Neural crest cell (in vitro differentiated cells): ENCODE data around the gene FAM117A. TPM values are rescaled to one million over a fixed set of nuclear protein-coding genes. Genes with fewer than 3 reads are reported as not detected.

Source experiments
- DNase-seq: peaks from one replicate; pipeline ENCODE4 v3.0.0; 2021; ENCODE audit warnings: low read depth, mixed read lengths, low spot score
- H3K27ac Mint-ChIP-seq: one replicate; pipeline ENCODE4 v1.8.0; 2021; ENCODE audit warnings: mild to moderate bottlenecking, mixed read lengths; ENCODE audit not compliant: unreplicated experiment
- H3K27me3 Mint-ChIP-seq: 2 replicates; pipeline ENCODE4 v1.8.0; 2021; ENCODE audit warnings: low read depth, mild to moderate bottlenecking, mixed read lengths
- H3K36me3 Mint-ChIP-seq: 2 replicates; pipeline ENCODE4 v1.8.0; 2021; ENCODE audit warnings: low read depth, mild to moderate bottlenecking, mixed read lengths
- H3K4me1 Mint-ChIP-seq: 2 replicates; pipeline ENCODE4 v1.8.0; 2021; ENCODE audit warnings: mixed read lengths
- H3K4me3 Mint-ChIP-seq: one replicate; pipeline ENCODE4 v1.8.0; 2021; ENCODE audit warnings: mild to moderate bottlenecking, mixed read lengths
- H3K9me3 Mint-ChIP-seq: 2 replicates; pipeline ENCODE4 v1.8.0; 2021; ENCODE audit warnings: mixed read lengths
- total RNA-seq: library from RNA; stranded (reverse); gene quantifications from 2 replicates; pipeline ENCODE4 v1.2.1, GENCODE V29; 2021
- TF ChIP-seq, protein P1 (sequence below): fragments of 200-600 bp; sonication (generic); conservative IDR thresholded peaks from 2 replicates; pipeline ENCODE4 v1.5.0; 2021; ENCODE audit warnings: antibody characterized with exemption, mild to moderate bottlenecking

FAM117A gene
- total RNA-seq, 1 donor from 2014 or later = 17.0 TPM

- H3K4me1 Mint-ChIP-seq = no peaks in the 10 kb centered on the region
- no peaks in the 10 kb centered on the region for H3K36me3 Mint-ChIP-seq
- no peak for DNase-seq
- no peak overlapping the region for H3K27ac Mint-ChIP-seq
- H3K9me3 Mint-ChIP-seq = no peaks in the 10 kb centered on the region
- no peaks in the 10 kb centered on the region for H3K27me3 Mint-ChIP-seq
- no peak overlapping the region for H3K4me3 Mint-ChIP-seq
- TF ChIP-seq, protein P1, sequence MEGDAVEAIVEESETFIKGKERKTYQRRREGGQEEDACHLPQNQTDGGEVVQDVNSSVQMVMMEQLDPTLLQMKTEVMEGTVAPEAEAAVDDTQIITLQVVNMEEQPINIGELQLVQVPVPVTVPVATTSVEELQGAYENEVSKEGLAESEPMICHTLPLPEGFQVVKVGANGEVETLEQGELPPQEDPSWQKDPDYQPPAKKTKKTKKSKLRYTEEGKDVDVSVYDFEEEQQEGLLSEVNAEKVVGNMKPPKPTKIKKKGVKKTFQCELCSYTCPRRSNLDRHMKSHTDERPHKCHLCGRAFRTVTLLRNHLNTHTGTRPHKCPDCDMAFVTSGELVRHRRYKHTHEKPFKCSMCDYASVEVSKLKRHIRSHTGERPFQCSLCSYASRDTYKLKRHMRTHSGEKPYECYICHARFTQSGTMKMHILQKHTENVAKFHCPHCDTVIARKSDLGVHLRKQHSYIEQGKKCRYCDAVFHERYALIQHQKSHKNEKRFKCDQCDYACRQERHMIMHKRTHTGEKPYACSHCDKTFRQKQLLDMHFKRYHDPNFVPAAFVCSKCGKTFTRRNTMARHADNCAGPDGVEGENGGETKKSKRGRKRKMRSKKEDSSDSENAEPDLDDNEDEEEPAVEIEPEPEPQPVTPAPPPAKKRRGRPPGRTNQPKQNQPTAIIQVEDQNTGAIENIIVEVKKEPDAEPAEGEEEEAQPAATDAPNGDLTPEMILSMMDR = no peak
These were observed 15.1 kb downstream of the FAM117A start for GRCh38 chr17:49748791-49749190.

- Mint-ChIP-seq H3K4me3 (no peak overlapping the region), H3K27me3 (no peaks in the 10 kb centered on the region), H3K4me1 (no peaks in the 10 kb centered on the region), H3K27ac (no peak overlapping the region), H3K9me3 (no peaks in the 10 kb centered on the region), H3K36me3 (no peaks in the 10 kb centered on the region)
- DNase-seq = no peak
- TF ChIP-seq, protein P1 = no peak
These were observed 15.7 kb downstream of the FAM117A start for GRCh38 chr17:49748223-49748622.

DNA sequence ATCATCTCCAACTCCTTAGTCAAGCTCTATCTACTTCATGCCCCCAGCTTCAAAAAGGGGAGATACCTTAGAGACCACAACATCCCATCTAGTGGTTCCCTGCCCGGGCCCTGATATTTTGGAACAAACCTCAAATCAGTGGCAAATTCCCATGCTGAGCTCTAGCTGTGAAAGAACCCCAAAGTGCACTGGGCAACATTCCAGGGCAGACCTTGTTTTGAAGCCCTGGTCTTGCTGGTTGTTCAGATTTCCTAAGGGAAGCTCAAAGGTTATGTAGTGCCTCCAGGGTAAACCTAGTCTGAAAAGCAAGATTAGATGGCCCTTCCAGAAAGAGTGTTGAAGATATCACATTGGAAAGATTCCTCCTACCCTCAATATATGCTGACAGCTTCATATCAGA lies 16.3 kb downstream of the FAM117A start:
- Mint-ChIP-seq H3K27ac (peak overlapping the region; percentile 45), H3K4me1 (peaks cover under 1% of the 10 kb centered on the region), H3K36me3 (no peaks in the 10 kb centered on the region), H3K27me3 (no peaks in the 10 kb centered on the region), H3K9me3 (no peaks in the 10 kb centered on the region), H3K4me3 (no peak overlapping the region)
- DNase-seq = no peak
- TF ChIP-seq, protein P1 = no peak

GRCh38 chr17:49746791-49747490 lies 17.0 kb downstream of the FAM117A start:
- H3K4me3 Mint-ChIP-seq = no peak overlapping the region
- no peak for DNase-seq
- TF ChIP-seq, protein P1 = no peak
- no peaks in the 10 kb centered on the region for H3K36me3 Mint-ChIP-seq
- no peaks in the 10 kb centered on the region for H3K27me3 Mint-ChIP-seq
- peaks cover 7% of the 10 kb centered on the region for H3K4me1 Mint-ChIP-seq
- no peak overlapping the region for H3K27ac Mint-ChIP-seq
- H3K9me3 Mint-ChIP-seq = no peaks in the 10 kb centered on the region

- Mint-ChIP-seq H3K4me3 (no peak overlapping the region), H3K4me1 (peaks cover 8% of the 10 kb centered on the region), H3K27ac (no peak overlapping the region), H3K27me3 (no peaks in the 10 kb centered on the region), H3K9me3 (no peaks in the 10 kb centered on the region), H3K36me3 (no peaks in the 10 kb centered on the region)
- TF ChIP-seq, protein P1 = no peak
- no peak for DNase-seq
These were observed 18.5 kb downstream of the FAM117A start for GRCh38 chr17:49745175-49746139.
